Activated CD8-positive, alpha-beta memory T cell treated with anti-CD3 and anti-CD28 coated beads, Interleukin-2, amount 50 U/mL, for 48 hours (primary cell): ENCODE results near the gene RUNX1.
A peak's percentile ranks its signal among the peaks of the same experiment; 100 is the strongest.

Source experiments
- DNase-seq: peaks from one replicate; pipeline ENCODE4 v3.0.0-alpha.2; 2020

RUNX1 gene

DNA sequence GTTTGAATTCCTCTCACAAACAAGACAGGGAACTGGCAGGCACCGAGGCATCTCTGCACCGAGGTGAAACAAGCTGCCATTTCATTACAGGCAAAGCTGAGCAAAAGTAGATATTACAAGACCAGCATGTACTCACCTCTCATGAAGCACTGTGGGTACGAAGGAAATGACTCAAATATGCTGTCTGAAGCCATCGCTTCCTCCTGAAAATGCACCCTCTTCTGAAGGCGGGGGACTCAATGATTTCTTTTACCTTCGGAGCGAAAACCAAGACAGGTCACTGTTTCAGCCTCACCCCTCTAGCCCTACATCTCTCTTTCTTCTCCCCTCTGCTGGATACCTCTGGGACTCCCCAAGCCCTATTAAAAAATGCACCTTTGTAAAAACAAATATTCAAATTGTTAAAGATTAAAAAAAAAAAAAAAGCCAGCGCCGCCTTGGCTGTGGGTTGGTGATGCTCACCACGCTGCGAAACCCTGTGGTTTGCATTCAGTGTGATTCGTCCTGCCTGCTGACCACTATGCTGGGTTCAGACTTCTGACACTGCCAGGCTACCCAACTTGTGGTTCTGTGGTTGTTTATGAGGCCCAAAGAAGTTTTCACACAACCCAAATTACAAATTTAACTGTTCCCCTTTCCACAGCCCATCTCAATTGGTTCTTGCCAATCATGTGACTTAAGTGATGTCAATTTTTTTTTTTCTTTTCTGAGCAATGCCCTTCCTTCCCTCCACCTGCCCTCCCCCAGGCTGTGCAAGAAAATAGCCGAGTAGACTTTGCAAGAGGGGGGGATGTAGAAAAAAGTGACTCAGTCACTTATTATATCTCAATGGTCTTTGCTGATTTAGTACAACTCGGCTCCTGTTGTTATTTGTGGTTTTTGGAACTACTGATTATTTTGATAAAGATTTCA is at the start of gene RUNX1:
RUNX1 (minus strand) TSS at position 597 of the 912 bp plus-strand sequence.
- peak; percentile 86 for DNase-seq

- no peak for DNase-seq
Observed at GRCh38 chr21:35097525-35097924, 48.4 kb upstream of the RUNX1 start.

GRCh38 chr21:35096959-35097358 is 47.9 kb upstream of the RUNX1 start:
- no peak for DNase-seq

- no peak for DNase-seq
Observed at GRCh38 chr21:35095859-35096291, 46.8 kb upstream of the RUNX1 start.

DNA sequence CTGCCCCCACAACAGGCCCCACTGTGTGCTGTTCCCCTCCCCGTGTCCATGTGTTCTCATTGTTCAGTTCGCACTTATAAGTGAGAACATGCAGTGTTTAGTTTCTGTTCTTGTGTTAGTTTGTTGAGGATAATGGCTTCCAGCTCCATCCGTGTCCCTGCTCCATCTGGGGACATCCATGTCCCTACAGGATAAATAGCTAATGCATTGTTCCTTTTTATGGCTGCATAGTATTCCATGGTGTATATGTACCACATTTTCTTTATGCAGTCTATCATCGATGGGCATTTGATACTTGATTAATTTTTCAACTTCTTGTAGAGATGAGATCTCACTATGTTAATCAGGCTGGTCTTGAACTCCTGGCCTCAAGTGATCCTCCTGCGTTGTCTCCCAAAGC is 44.4 kb upstream of the RUNX1 start:
- DNase-seq: no peak

- DNase-seq: no peak
Observed at GRCh38 chr21:35091496-35091895, 42.4 kb upstream of the RUNX1 start.

GRCh38 chr21:35090403-35090802 is 41.3 kb upstream of the RUNX1 start:
- no peak for DNase-seq

DNA sequence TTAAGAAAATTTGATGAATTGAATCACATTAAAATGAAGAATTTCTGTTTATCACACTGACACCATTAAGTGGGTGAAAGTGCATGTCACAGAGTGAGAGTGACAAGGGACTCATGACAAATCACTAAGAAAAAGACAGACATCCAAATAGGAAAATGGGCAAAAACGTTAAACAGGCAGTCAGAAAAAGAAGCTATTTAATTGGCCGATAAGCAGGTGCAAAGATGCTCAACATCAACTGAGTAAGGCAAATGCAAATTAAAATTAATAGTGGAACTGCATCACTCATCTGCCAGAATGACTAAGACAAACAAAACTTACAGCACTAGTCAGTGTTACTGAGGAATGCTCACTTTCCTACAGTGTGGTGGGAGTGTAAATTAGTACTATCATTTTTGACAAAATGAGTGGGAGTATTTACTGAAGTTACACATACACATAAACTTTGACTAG is 39.2 kb upstream of the RUNX1 start:
- no peak for DNase-seq

DNA sequence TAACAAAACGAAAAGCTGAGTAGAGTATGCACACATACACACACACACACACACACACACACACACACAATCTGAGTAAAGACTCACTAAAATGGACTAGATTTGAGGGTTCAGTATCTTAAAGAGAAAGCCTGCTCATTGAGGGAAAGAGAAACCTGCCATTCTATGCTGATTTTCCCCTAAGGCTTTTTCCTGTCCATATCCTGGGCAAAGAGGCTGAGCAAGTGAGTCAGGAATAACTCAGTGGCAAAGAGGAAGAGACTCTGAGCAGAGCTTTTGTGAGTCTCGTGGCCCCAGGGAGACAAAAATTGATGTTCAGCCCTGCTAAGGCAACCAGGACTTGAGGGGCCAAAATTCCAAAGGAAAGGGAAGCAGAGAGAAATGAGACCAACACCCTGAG is 37.3 kb upstream of the RUNX1 start:
- DNase-seq: no peak

GRCh38 chr21:35084869-35085268 is 35.8 kb upstream of the RUNX1 start:
- DNase-seq: no peak

DNA sequence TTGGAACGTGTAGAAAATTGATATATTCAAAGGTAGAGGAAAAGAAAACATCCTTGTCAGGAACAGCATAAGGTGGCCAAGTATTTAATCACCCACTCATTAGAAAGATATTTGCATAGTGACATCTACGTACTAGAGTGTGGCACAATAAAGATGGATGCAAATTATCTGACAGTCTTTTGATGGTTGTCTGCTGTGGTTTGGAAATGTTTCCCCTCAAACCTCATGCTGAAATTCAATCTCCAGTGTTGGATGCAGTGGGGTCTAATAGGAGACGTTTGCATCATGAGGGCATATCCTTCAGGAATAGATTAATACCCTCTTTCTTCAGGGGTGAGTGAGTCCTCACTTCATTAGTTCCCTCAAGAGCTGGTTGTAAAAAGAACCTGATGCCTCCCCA is 34.1 kb upstream of the RUNX1 start:
- no peak for DNase-seq

DNA sequence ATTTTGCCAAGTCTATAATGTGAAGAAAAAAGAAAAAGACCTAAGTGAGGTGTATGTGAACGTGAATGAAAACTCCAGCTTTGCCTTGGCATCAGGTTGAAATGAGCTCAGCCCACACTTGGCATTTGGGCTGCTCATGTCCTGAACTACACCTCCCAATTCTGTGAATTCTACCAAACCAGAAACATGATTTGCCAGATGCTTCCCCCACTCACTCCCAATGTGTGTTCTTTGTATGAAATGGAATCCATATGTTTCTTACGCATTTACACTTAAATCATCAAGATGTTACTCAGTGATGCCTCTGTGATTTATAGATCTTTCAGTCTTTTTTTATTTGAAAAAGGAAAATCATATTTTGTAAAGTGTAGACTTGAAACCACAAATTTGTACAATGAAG is 32.8 kb upstream of the RUNX1 start:
- no peak for DNase-seq

- DNase-seq: no peak
Observed at GRCh38 chr21:35079181-35079580, 30.1 kb upstream of the RUNX1 start.

DNA sequence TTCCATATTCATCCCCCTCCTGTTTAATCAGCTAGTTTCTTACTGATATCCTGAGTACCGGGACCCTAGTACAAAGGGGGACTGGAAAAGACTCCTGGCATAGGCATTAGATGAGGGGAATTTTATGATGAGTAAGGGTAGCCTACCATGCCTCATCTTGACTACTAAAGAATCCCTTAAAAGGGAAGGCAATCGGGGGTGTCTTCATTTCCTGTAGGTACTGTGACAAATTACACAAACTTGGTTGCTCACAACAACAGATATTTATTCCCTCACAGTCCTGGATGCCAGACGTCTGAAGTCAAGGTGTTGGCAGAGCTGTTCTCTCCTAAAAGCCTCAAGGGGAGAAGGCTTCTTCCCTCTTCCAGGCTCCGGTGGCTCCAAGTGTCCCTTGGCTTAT is 28.9 kb upstream of the RUNX1 start:
- no peak for DNase-seq

DNA sequence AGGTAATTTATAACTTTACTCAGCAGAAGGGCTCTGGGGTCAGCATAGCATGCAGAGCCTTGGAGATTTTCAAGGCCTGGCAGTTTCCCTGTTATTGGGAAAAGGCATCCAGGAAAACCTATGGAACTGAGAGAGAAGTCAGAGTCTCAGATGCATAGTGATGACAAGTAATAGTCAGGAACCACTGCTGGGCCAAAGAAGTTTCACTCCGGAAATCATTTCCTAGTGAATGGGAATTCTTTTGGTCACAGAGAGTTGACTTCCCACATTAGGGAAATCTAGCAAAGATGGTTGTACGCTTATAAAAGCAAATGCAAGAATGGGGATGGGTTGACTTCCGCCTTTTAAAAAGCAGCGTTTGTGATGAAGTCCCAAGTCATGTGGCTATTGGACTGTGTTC is 28.4 kb upstream of the RUNX1 start:
- no peak for DNase-seq

DNA sequence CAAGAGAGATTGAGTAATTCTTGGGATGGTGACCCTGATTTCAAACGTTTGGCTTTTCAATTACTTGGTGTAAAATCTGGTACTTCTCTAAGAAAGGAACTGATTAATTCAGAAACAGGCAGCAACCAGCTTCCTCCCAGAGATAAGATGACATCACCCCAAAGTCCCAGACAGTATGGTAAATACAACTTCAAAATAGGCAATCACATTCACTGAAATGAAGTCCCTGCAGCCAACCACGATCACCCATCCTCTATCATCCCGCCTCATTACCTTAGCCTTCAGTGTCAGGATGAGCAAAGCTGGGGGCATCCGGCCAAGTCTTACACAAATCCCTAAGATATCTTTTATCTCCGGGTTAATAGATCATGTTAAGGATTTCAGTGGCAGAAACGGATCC is 26.4 kb upstream of the RUNX1 start:
- no peak for DNase-seq

DNA sequence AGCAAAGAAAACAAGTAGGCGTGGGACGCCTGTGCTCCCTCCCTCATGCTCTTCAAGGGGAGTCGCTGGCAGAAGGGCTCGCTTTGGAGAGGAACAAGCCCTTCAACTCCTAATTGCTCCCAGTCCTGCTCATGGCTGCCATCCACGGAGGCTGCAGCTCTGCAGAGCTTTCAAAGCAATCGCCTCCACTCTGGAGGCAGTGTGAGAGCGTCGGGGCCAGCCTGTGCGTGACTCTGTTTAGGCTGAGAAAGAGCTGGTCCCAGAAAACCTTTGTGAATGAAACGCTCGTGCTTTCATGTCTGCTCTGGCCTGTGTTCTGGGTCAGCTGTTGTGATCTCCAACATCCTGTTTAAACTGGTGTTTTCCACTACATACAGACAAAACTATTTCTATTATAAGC is 23.9 kb upstream of the RUNX1 start:
- no peak for DNase-seq

DNA sequence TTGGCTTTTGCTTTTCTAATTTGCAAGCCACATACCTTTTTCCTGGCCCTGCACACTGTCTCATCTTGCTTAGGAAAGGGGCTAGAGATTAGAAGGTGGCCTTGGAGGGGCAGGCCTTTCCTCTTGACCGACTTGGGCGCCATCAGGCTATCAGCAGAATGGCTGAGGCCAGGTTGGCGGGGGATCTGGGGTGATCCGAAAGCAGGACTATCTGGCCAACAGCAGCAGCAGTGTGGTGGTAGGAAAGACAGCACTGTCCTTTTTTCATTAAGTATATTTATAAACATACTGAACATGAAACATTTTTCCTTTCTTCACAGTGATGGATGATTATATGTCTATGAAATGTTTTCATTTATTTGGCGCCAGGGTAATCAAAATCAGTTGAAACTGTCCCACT is 23.5 kb upstream of the RUNX1 start:
- DNase-seq: no peak

DNA sequence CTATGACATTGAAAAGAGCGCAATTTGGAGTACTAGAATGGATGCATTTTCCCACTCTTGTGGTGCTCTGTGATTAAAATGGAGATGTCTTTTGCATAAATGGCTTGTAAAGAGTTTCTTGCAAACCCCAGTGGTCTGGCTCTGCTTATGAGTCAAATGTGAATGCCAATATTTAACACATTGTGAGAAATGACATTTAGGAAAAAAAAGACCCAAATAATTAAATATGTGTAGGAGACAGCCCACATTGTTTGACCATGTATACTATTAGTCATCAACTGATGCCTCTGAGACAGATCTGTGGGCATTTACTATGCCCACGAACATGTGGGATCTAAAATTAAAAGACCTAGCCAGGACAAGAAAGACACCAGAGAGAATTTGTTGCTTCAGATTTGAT is 22.2 kb upstream of the RUNX1 start:
- DNase-seq: no peak

GRCh38 chr21:35070436-35070835 is 21.3 kb upstream of the RUNX1 start:
- DNase-seq: no peak

DNA sequence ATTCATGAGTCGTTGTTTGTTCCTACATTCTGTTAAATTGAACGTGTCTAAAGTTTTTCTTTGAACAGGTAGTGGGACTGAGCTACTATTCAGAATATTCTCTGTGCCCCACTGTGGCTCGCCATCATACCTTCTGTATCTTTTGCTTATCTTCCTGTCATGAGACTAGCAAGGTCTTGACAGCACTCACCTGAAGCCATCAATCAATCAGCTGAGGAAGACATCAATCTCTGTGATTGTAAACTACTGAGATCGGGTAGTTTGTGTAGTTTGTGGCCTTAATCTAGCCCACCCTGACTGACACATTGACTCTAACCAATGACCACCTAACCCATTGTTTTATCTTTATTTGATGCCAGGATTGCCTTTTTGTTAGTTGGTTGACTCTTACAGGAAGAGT is 17.7 kb upstream of the RUNX1 start:
- no peak for DNase-seq

DNA sequence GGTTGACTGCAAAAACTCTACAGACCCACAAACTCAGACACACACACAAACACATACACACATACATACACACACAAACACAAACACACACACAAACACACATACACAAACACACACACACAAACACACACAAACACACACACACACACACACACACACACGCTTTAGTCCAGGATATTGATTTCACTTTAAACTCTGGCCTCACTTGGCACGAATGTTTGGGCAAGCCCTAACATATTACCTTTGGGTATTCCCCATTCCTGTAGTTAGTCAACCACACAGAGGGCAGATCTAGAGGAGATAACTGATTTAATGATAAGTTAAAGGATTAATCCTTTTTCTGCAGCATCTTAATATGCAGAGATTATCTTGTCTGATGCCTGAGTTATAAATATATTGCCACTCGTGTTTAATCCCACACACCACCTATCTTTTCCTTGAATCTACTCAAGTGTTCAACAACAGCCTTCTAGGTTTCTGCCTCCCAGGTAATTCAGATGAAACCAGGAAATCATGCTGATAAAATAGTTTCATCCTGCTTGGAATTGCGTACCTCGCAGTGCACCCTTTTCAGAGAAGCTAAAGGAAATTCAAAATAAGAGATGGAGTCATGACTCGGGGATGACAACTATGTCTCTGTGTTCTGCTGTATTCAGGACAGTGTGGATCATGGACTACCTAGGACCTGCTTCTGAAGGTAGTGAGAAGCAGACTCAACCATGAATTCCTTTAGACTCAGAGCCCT is 14.5 kb upstream of the RUNX1 start:
- DNase-seq: no peak

- no peak for DNase-seq
Observed at GRCh38 chr21:35062016-35062415, 12.9 kb upstream of the RUNX1 start.

DNA sequence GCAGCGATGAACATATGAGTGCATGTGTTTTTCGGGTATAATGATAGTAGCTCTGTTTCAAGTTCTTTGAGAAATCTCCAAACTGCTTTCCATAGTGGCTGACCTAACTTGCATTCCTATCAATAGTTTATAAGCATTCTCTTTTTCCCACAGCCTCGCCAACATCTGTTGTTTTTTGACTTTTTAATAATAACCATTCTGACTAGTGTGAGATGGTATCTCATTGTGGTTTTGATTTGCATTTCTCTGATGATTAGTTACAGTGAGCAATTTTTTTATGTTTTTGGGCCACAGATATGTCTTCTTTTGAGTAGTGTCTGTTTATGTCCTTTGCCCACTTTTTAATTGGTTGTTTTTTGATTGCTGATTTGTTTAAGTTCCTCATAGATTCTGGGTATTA is 10.6 kb upstream of the RUNX1 start:
- no peak for DNase-seq
